Liver (tissue), 9 donors: Measurements from ENCODE around the gene BCL10. TPM values are rescaled to one million over a fixed set of nuclear protein-coding genes. Genes with fewer than 3 reads are reported as not detected.
A peak's percentile ranks its signal among the peaks of the same experiment; 100 is the strongest.

ENCODE experiments used
- DNase-seq: peaks from one replicate; pipeline ENCODE4 v3.0.0-alpha.2; 2017; ENCODE audit warnings: low spot score
- H3K27ac ChIP-seq, 2 donors: one replicate each; pipeline ENCODE4 v1.7.0; 2013; ENCODE audit warnings: inconsistent platforms in 2 of 2, low read length in 2 of 2, control low read depth in 1 of 2, low read depth in 1 of 2, mild to moderate bottlenecking in 1 of 2
- H3K27me3 ChIP-seq, 4 donors: one replicate each; pipeline versions ENCODE4 v1.6.1 to v1.7.0; 2013; ENCODE audit warnings: low read length in 3 of 4, inconsistent platforms in 1 of 4, mild to moderate bottlenecking in 1 of 4, moderate library complexity in 1 of 4; ENCODE audit not compliant: control insufficient read depth in 4 of 4, insufficient read depth in 4 of 4
- H3K36me3 ChIP-seq, 4 donors: one replicate each; pipeline versions ENCODE4 v1.6.1 to v1.7.0; 2013; ENCODE audit warnings: low read length in 3 of 4, mild to moderate bottlenecking in 3 of 4, low read depth in 1 of 4, moderate library complexity in 1 of 4; ENCODE audit not compliant: control insufficient read depth in 4 of 4, insufficient read depth in 3 of 4
- H3K4me1 ChIP-seq, 4 donors: one replicate each; pipeline versions ENCODE4 v1.6.1 to v1.7.0; 2013; ENCODE audit warnings: low read length in 3 of 4, mild to moderate bottlenecking in 3 of 4, moderate library complexity in 1 of 4; ENCODE audit not compliant: control insufficient read depth in 4 of 4, insufficient read depth in 4 of 4
- H3K4me3 ChIP-seq, 3 donors: one replicate each; pipeline versions ENCODE4 v1.6.1 to v1.7.0; 2013; ENCODE audit warnings: low read length in 3 of 3, control low read depth in 1 of 3, low read depth in 1 of 3, mild to moderate bottlenecking in 1 of 3
- H3K9ac ChIP-seq, 2 donors: one replicate each; pipeline ENCODE4 v1.7.0; 2013; ENCODE audit warnings: low read length in 2 of 2, mild to moderate bottlenecking in 2 of 2, moderate library complexity in 2 of 2, control low read depth in 1 of 2, low read depth in 1 of 2
- H3K9me3 ChIP-seq, 4 donors: one replicate each; pipeline versions ENCODE4 v1.6.1 to v1.7.0; 2013; ENCODE audit warnings: low read length in 3 of 4; ENCODE audit not compliant: control insufficient read depth in 4 of 4
- ATF3 ChIP-seq: IDR thresholded peaks from 2 replicates; pipeline ENCODE4 v1.6.1; 2016; ENCODE audit warnings: antibody characterized with exemption
- CTCF ChIP-seq: fragments of 150-350 bp; IDR thresholded peaks from 2 replicates; pipeline ENCODE4 v1.5.1; 2017; ENCODE audit warnings: improper control_type of control experiment, low read depth, low read length; ENCODE audit not compliant: missing input control
- EGR1 ChIP-seq, 2 donors: IDR thresholded peaks; 2 replicates each; pipeline ENCODE4 v1.6.1; 2016 to 2018; ENCODE audit warnings: antibody characterized with exemption in 2 of 2, low read depth in 2 of 2
- FOXA1 ChIP-seq: IDR thresholded peaks from 2 replicates; pipeline ENCODE4 v1.6.1; 2016; ENCODE audit warnings: antibody characterized with exemption
- FOXA2 ChIP-seq: IDR thresholded peaks from 2 replicates; pipeline ENCODE4 v1.6.1; 2016; ENCODE audit warnings: antibody characterized with exemption
- GABPA ChIP-seq, 2 donors: IDR thresholded peaks in 1 of 2; conservative IDR thresholded peaks in 1 of 2; 2 replicates each; pipeline ENCODE4 v1.6.1; 2016; ENCODE audit warnings: antibody characterized with exemption in 2 of 2, mild to moderate bottlenecking in 1 of 2, moderate library complexity in 1 of 2
- HNF4G ChIP-seq: IDR thresholded peaks from 2 replicates; pipeline ENCODE4 v1.6.1; 2016; ENCODE audit warnings: antibody characterized with exemption
- JUND ChIP-seq, 2 donors: IDR thresholded peaks; 2 replicates each; pipeline ENCODE4 v1.6.1; 2016; ENCODE audit warnings: antibody characterized with exemption in 2 of 2
- MAX ChIP-seq: IDR thresholded peaks from 2 replicates; pipeline ENCODE4 v1.6.1; 2016; ENCODE audit warnings: antibody characterized with exemption
- NR2F2 ChIP-seq: IDR thresholded peaks from 2 replicates; pipeline ENCODE4 v1.6.1; 2016; ENCODE audit warnings: antibody characterized with exemption
- RAD21 ChIP-seq, 2 donors: IDR thresholded peaks; 2 replicates each; pipeline ENCODE4 v1.6.1; 2016; ENCODE audit warnings: antibody characterized with exemption in 2 of 2, mild to moderate bottlenecking in 2 of 2
- REST ChIP-seq: IDR thresholded peaks from 2 replicates; pipeline ENCODE4 v1.6.1; 2016; ENCODE audit warnings: antibody characterized with exemption, mild to moderate bottlenecking
- RXRA ChIP-seq, 2 donors: IDR thresholded peaks; 2 replicates each; pipeline ENCODE4 v1.6.1; 2017 to 2018; ENCODE audit warnings: antibody characterized with exemption in 2 of 2, mild to moderate bottlenecking in 1 of 2
- SP1 ChIP-seq: IDR thresholded peaks from 2 replicates; pipeline ENCODE4 v1.6.1; 2018; ENCODE audit warnings: antibody characterized with exemption, mild to moderate bottlenecking
- TAF1 ChIP-seq: conservative IDR thresholded peaks from 2 replicates; pipeline ENCODE4 v1.6.1; 2016; ENCODE audit warnings: antibody characterized with exemption, mild to moderate bottlenecking
- YY1 ChIP-seq: IDR thresholded peaks from 2 replicates; pipeline ENCODE4 v1.6.1; 2016; ENCODE audit warnings: antibody characterized with exemption, mild to moderate bottlenecking
- ZBTB33 ChIP-seq: IDR thresholded peaks from 2 replicates; pipeline ENCODE4 v1.6.1; 2016; ENCODE audit warnings: antibody characterized with exemption
- WGBS: extraction: QIAGEN DNeasy Blood & Tissue Kit; methylation state at CpG from one replicate; pipeline ENCODE4 v1.1.7; 2013; 5-methylcytosine and 5-hydroxymethylcytosine counted together
- polyA plus RNA-seq, 2 donors: library from polyadenylated mRNA; stranded (reverse) in 1 of 2; unstranded in 1 of 2; fragments of 200-250 nt in 1 of 2; fragments of >200 nt in 1 of 2; fragmentation: Nextera tagmentation in 1 of 2; extraction: Ambion mirVana in 1 of 2; gene quantifications; one replicate each; pipeline versions ENCODE4 v1.2.1 to v1.2.3, GENCODE V29; 2013 to 2015
- total RNA-seq, 2 donors: library from RNA; depleted of rRNA; stranded (reverse); fragments of >200 nt; gene quantifications; one replicate each; pipeline ENCODE4 v1.2.3, GENCODE V29; 2014
- donor health status: healthy.
- donor health status: healthy.
- donor health status: healthy.
- donor health status: healthy.
- donor health status: healthy.

Gene BCL10
- total and polyA plus RNA-seq, 4 donors = 3.1 to 8.9 (median 7.5) TPM

- TF ChIP-seq YY1 = peak; percentile 95
- peak; percentile 91 for TF ChIP-seq CTCF
- TF ChIP-seq HNF4G = no peak
- no peak for TF ChIP-seq ZBTB33
- peak; percentile 97 for TF ChIP-seq GABPA (IDR thresholded peaks at IDR 0.05 in 1 of 2, conservative IDR thresholded peaks at IDR 0.05 in 1 of 2)
- TF ChIP-seq RAD21 (IDR thresholded peaks at IDR 0.05) = peak; percentile 76 to 85
- peak; percentile 27 for TF ChIP-seq MAX
- peak in 1 of 2 donors; percentile 22 for TF ChIP-seq RXRA (IDR thresholded peaks at IDR 0.05)
- peak; percentile 65 for TF ChIP-seq SP1
- Histone ChIP-seq H3K4me3 (peak within 1 kb of the TSS; percentile 89 to 93 (median 91)), H3K9me3 (no peaks in the 10 kb centered on the region), H3K27ac (peak within 1 kb of the TSS; percentile 12 to 63), H3K36me3 (peaks cover 0 to 8% (median 5%) of the 10 kb centered on the region in 4 donors), H3K9ac (peak within 1 kb of the TSS; percentile 49 to 82), H3K27me3 (no peaks in the 10 kb centered on the region), H3K4me1 (peaks cover 2 to 43% (median 28%) of the 10 kb centered on the region in 4 donors)
- under 1% methylated on average over 65 of the region's 65 CpGs for WGBS
- peak; percentile 98 for DNase-seq
Measured at GRCh38 chr1:85259118-85259911, 17.1 kb downstream of the BCL10 start, which contains the start of gene C1orf52. Gene C1orf52, minus strand, starts transcription at chr1:85259662. Its CDS starts 29 bp downstream, at chr1:85259633.

- Histone ChIP-seq H3K9me3 (no peaks in the 10 kb centered on the region), H3K27ac (peak overlapping the region in 1 of 2 donors; percentile 63), H3K4me3 (peak overlapping the region; percentile 89 to 93 (median 91)), H3K36me3 (peaks cover 0 to 12% (median 5%) of the 10 kb centered on the region in 4 donors), H3K9ac (peak overlapping the region; percentile 28 to 61), H3K27me3 (no peaks in the 10 kb centered on the region), H3K4me1 (peaks cover 0 to 37% (median 26%) of the 10 kb centered on the region in 4 donors)
- DNase-seq = no peak
- 9% methylated on average over 19 of the region's 19 CpGs for WGBS
- no peak for TF ChIP-seq YY1
- no peak for TF ChIP-seq RAD21 (IDR thresholded peaks at IDR 0.05)
- no peak for TF ChIP-seq ATF3
- no peak for TF ChIP-seq CTCF
- no peak for TF ChIP-seq FOXA1
- no peak for TF ChIP-seq FOXA2
- no peak for TF ChIP-seq RXRA (IDR thresholded peaks at IDR 0.05)
- no peak for TF ChIP-seq REST
- TF ChIP-seq SP1 = no peak
- TF ChIP-seq ZBTB33 = no peak
- TF ChIP-seq JUND (IDR thresholded peaks at IDR 0.05) = no peak
- no peak for TF ChIP-seq TAF1
- TF ChIP-seq EGR1 (IDR thresholded peaks at IDR 0.05; ENCODE audit: low read depth in 2 of 2) = no peak
- no peak for TF ChIP-seq GABPA (IDR thresholded peaks at IDR 0.05 in 1 of 2, conservative IDR thresholded peaks at IDR 0.05 in 1 of 2)
- TF ChIP-seq NR2F2 = no peak
Measured at GRCh38 chr1:85258536-85259117, 17.8 kb downstream of the BCL10 start.
